ENCODE measurements around the gene MAGEA1.

GRCh38 chrX:153181822-153182221, 2.7 kb downstream of the MAGEA1 start:
- TF ChIP-seq CTCF (IDR thresholded peaks at IDR 0.05) (no peak), POLR2A (IDR thresholded peaks at IDR 0.05) (no peak), EP300 (IDR thresholded peaks at IDR 0.05) (no peak)

Data from suprapubic skin (tissue), 3 donors.